H9 (cell line): ENCODE results near the gene ARAP1. TPM values are rescaled to one million over a fixed set of nuclear protein-coding genes. Genes with fewer than 3 reads are reported as not detected.
A peak's percentile ranks its signal among the peaks of the same experiment; 100 is the strongest.

ENCODE experiments used
- DNase-seq: peaks from one replicate; pipeline ENCODE4 v3.0.0-alpha.2; 2017
- H2AFZ ChIP-seq: one replicate; pipeline ENCODE4 v1.6.1; 2013; ENCODE audit warnings: mild to moderate bottlenecking, low read length, control low read depth, moderate library complexity
- H2AK5ac ChIP-seq: 2 replicates; pipeline ENCODE4 v1.6.1; 2013; ENCODE audit warnings: low read length, control low read depth, mixed read lengths; ENCODE audit not compliant: insufficient read length
- H2BK120ac ChIP-seq: one replicate; pipeline ENCODE4 v1.6.1; 2013; ENCODE audit warnings: low read depth, mild to moderate bottlenecking, low read length, control low read depth, inconsistent platforms; ENCODE audit not compliant: poor library complexity, severe bottlenecking
- H2BK12ac ChIP-seq: 2 replicates; pipeline ENCODE4 v1.6.1; 2013; ENCODE audit warnings: low read length, control low read depth, mixed read lengths, low read depth; ENCODE audit not compliant: insufficient read length
- H2BK15ac ChIP-seq: 2 replicates; pipeline ENCODE4 v1.6.1; 2013; ENCODE audit warnings: low read depth, low read length, control low read depth
- H2BK20ac ChIP-seq: one replicate; pipeline ENCODE4 v1.6.1; 2013; ENCODE audit warnings: low read depth, mild to moderate bottlenecking, low read length, control low read depth, inconsistent platforms; ENCODE audit not compliant: poor library complexity, severe bottlenecking
- H2BK5ac ChIP-seq: 2 replicates; pipeline ENCODE4 v1.6.1; 2013; ENCODE audit warnings: low read length, control low read depth, mixed read lengths; ENCODE audit not compliant: insufficient read length
- H3K14ac ChIP-seq: 2 replicates; pipeline ENCODE4 v1.6.1; 2013; ENCODE audit warnings: low read length, control low read depth; ENCODE audit not compliant: insufficient read depth
- H3K18ac ChIP-seq: 2 replicates; pipeline ENCODE4 v1.6.1; 2013; ENCODE audit warnings: low read depth, mild to moderate bottlenecking, mixed read lengths, low read length, control low read depth; ENCODE audit not compliant: insufficient read length
- H3K23ac ChIP-seq: 2 replicates; pipeline ENCODE4 v1.6.1; 2013; ENCODE audit warnings: low read length, control low read depth, mixed read lengths, low read depth; ENCODE audit not compliant: insufficient read length
- H3K23me2 ChIP-seq: 2 replicates; pipeline ENCODE4 v1.6.1; 2013; ENCODE audit warnings: low read depth, mild to moderate bottlenecking, mixed read lengths, low read length, control low read depth; ENCODE audit not compliant: insufficient read length, poor library complexity, severe bottlenecking
- H3K27ac ChIP-seq: 2 replicates; pipeline ENCODE4 v1.5.1; 2013; ENCODE audit warnings: low read length, control low read depth, mixed read lengths, low read depth; ENCODE audit not compliant: insufficient read length
- H3K27me3 ChIP-seq: 2 replicates; pipeline ENCODE4 v1.6.1; 2013; ENCODE audit warnings: low read length, control low read depth, inconsistent platforms; ENCODE audit not compliant: insufficient read depth
- H3K4ac ChIP-seq: 2 replicates; pipeline ENCODE4 v1.6.1; 2013; ENCODE audit warnings: low read depth, mild to moderate bottlenecking, control low read depth, inconsistent platforms, low read length, moderate library complexity
- H3K4me1 ChIP-seq: 2 replicates; pipeline ENCODE4 v1.6.1; 2013; ENCODE audit warnings: low read length, control low read depth, inconsistent platforms; ENCODE audit not compliant: insufficient read depth
- H3K4me2 ChIP-seq: 2 replicates; pipeline ENCODE4 v1.6.1; 2013; ENCODE audit warnings: low read length, control low read depth, mixed read lengths; ENCODE audit not compliant: insufficient read length, insufficient read depth
- H3K56ac ChIP-seq: 2 replicates; pipeline ENCODE4 v1.6.1; 2013; ENCODE audit warnings: low read depth, mild to moderate bottlenecking, mixed read lengths, low read length, control low read depth; ENCODE audit not compliant: insufficient read length
- H3K79me1 ChIP-seq: 2 replicates; pipeline ENCODE4 v1.6.1; 2013; ENCODE audit warnings: low read depth, mild to moderate bottlenecking, moderate library complexity, low read length, control low read depth, inconsistent platforms; ENCODE audit not compliant: insufficient read depth, poor library complexity, severe bottlenecking
- H3K79me2 ChIP-seq: 2 replicates; pipeline ENCODE4 v1.6.1; 2013; ENCODE audit warnings: low read length, control low read depth, inconsistent platforms; ENCODE audit not compliant: insufficient read depth
- H3K9ac ChIP-seq: 2 replicates; pipeline ENCODE4 v1.6.1; 2013; ENCODE audit warnings: low read length, control low read depth, mixed read lengths; ENCODE audit not compliant: insufficient read length; ENCODE audit errors: extremely low read depth
- H3K9me3 ChIP-seq: one replicate; pipeline ENCODE4 v1.6.1; 2013; ENCODE audit warnings: low read depth, low read length, inconsistent platforms; ENCODE audit not compliant: control insufficient read depth
- H3T11ph ChIP-seq: one replicate; pipeline ENCODE4 v1.6.1; 2013; ENCODE audit warnings: mild to moderate bottlenecking, low read length, control low read depth, inconsistent platforms
- H4K20me1 ChIP-seq: one replicate; pipeline ENCODE4 v1.6.1; 2013; ENCODE audit not compliant: control insufficient read depth, insufficient read length, insufficient read depth
- H4K5ac ChIP-seq: 2 replicates; pipeline ENCODE4 v1.6.1; 2013; ENCODE audit warnings: low read depth, mild to moderate bottlenecking, mixed read lengths, low read length, control low read depth; ENCODE audit not compliant: insufficient read length
- H4K8ac ChIP-seq: replicated peaks from 2 replicates; pipeline ENCODE4 v1.6.1; 2013; ENCODE audit warnings: low read length, control low read depth, mixed read lengths, low read depth; ENCODE audit not compliant: insufficient read length
- H4K91ac ChIP-seq: 2 replicates; pipeline ENCODE4 v1.6.1; 2013; ENCODE audit warnings: low read depth, mild to moderate bottlenecking, moderate library complexity, mixed read lengths, low read length, control low read depth; ENCODE audit not compliant: insufficient read length
- H3K27ac Mint-ChIP-seq, 3 experiments: 2 replicates in 2 of 3; 3 replicates in 1 of 3; pipeline ENCODE4 v1.8.0; 2020 to 2021; ENCODE audit warnings: mixed read lengths in 3 of 3, mild to moderate bottlenecking in 1 of 3, moderate library complexity in 1 of 3
- H3K27me3 Mint-ChIP-seq: 2 replicates; pipeline ENCODE4 v1.8.0; 2021; ENCODE audit warnings: low read depth, mild to moderate bottlenecking, moderate library complexity, mixed read lengths
- H3K36me3 Mint-ChIP-seq, 3 experiments: 2 replicates in 2 of 3; 3 replicates in 1 of 3; pipeline ENCODE4 v1.8.0; 2020 to 2021; ENCODE audit warnings: low read depth in 3 of 3, mixed read lengths in 3 of 3; ENCODE audit not compliant: insufficient read depth in 1 of 3
- H3K4me1 Mint-ChIP-seq, 2 experiments: 2 replicates each; pipeline ENCODE4 v1.8.0; 2020; ENCODE audit warnings: mixed read lengths in 2 of 2
- H3K4me3 Mint-ChIP-seq, 2 experiments: 2 replicates in 1 of 2; 3 replicates in 1 of 2; pipeline ENCODE4 v1.8.0; 2020 to 2021; ENCODE audit warnings: mild to moderate bottlenecking in 2 of 2, mixed read lengths in 2 of 2, moderate library complexity in 1 of 2
- H3K9me3 Mint-ChIP-seq, 2 experiments: 2 replicates in 1 of 2; 3 replicates in 1 of 2; pipeline ENCODE4 v1.8.0; 2020; ENCODE audit warnings: mild to moderate bottlenecking in 2 of 2, mixed read lengths in 2 of 2, moderate library complexity in 1 of 2
- WGBS: extraction: QIAGEN DNeasy Blood & Tissue Kit; methylation state at CpG from one replicate; pipeline ENCODE4 v1.1.7; 2013; ENCODE audit warnings: missing lambda C conversion rate, low lambda C conversion rate, mixed read lengths; ENCODE audit not compliant: insufficient read length; ENCODE audit errors: extremely low coverage; 5-methylcytosine and 5-hydroxymethylcytosine counted together
- total RNA-seq: library from RNA; stranded (reverse); gene quantifications from 2 replicates; pipeline ENCODE4 v1.2.1, GENCODE V29; 2021
- TF ChIP-seq, protein P1 (sequence below): fragments of 200-600 bp; sonication (generic); conservative IDR thresholded peaks from 3 replicates; pipeline ENCODE4 v1.8.0; 2021; ENCODE audit warnings: antibody characterized with exemption, mild to moderate bottlenecking

The ARAP1 gene
- total RNA-seq, 1 experiment from 2014 or later = 59.4 TPM

DNA sequence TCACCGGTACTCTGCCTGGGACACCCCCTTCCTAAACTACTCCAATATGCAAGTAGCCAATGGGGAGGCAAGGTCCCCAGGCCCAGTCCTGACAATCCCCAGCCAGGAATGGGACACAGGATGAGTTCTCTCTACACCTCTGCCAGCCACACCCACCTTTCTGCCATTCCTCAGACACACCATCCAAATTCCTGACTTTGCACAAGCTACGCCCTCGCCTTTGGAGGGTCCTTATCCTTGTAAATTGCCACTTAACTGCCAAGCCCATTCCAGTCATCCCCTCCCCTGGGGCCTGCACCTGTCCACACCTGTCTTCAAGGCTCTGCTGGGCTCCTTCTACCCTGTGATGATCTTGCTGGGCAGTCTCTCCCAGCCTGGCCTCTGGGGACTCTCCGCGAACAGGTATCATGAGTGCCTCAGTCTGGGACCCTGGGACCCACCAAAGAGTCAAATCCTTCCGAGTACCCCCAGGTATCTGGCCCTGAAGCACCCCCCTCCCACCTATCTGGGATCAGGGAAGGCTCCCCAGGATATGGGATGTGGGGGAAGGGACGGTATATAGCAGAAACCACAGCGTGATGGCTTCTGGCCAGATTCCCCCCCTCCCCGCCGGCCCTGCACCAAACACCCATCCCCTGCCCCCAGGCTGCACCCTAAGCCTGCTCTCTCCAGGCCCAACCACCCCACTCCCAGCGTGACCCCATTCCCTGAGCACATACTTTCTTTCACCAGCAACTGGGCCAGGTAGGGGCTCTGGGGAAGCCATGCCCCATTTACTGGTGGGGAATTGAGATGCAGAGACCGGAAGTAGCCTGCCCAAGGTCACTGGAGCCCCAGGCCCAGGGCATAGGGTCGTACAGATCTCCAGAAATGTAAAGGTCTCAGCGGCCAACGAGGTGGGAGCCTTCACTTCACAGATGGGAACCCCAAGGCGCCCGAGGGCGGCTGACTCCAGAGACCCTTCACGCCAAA is 806 bp downstream of the ARAP1 start:
- Histone ChIP-seq H2BK12ac (no peak overlapping the region), H3K14ac (peak overlapping the region; percentile 64; the same call in 1 of the 2 replicates), H3K23ac (no peak overlapping the region), H3K4ac (no peak overlapping the region), H3K23me2 (peaks cover 4% of the 10 kb centered on the region), H3K56ac (no peak overlapping the region), H2BK120ac (no peak overlapping the region), H3K27me3 (no peaks in the 10 kb centered on the region), H3K4me2 (peak overlapping the region; percentile 67), H4K8ac (no peak overlapping the region), H2AK5ac (no peak overlapping the region), H3K79me2 (peaks cover 6% of the 10 kb centered on the region; the same call in 1 of the 2 replicates), H3K18ac (peak overlapping the region; percentile 18), H4K91ac (no peak overlapping the region), H3K9me3 (no peaks in the 10 kb centered on the region), H2BK20ac (no peak overlapping the region), H3T11ph (no peak overlapping the region), H2AFZ (no peak overlapping the region), H3K27ac (no peak overlapping the region), H4K5ac (no peak overlapping the region), H3K9ac (peak overlapping the region; percentile 32), H3K4me1 (no peaks in the 10 kb centered on the region; the same call in 1 of the 2 replicates), H2BK5ac (no peak overlapping the region), H4K20me1 (peaks cover 2% of the 10 kb centered on the region), H3K79me1 (peaks cover 7% of the 10 kb centered on the region), H2BK15ac (no peak overlapping the region)
- no CpG with 5 or more reads among the region's 19 CpGs for WGBS
- Mint-ChIP-seq H3K36me3 (peaks cover 3 to 10% (median 8%) of the 10 kb centered on the region in 3 experiments; a peak in 6 of 7 replicates), H3K4me3 (peak overlapping the region; percentile 88 to 89), H3K27me3 (no peaks in the 10 kb centered on the region), H3K4me1 (peaks cover 21 to 35% of the 10 kb centered on the region in 2 experiments), H3K27ac (peak overlapping the region in 2 of 3 experiments; percentile 76 to 91; a peak in 3 of 7 replicates), H3K9me3 (no peaks in the 10 kb centered on the region; a peak in 1 of 5 replicates)
- no peak for DNase-seq
- TF ChIP-seq, protein P1, sequence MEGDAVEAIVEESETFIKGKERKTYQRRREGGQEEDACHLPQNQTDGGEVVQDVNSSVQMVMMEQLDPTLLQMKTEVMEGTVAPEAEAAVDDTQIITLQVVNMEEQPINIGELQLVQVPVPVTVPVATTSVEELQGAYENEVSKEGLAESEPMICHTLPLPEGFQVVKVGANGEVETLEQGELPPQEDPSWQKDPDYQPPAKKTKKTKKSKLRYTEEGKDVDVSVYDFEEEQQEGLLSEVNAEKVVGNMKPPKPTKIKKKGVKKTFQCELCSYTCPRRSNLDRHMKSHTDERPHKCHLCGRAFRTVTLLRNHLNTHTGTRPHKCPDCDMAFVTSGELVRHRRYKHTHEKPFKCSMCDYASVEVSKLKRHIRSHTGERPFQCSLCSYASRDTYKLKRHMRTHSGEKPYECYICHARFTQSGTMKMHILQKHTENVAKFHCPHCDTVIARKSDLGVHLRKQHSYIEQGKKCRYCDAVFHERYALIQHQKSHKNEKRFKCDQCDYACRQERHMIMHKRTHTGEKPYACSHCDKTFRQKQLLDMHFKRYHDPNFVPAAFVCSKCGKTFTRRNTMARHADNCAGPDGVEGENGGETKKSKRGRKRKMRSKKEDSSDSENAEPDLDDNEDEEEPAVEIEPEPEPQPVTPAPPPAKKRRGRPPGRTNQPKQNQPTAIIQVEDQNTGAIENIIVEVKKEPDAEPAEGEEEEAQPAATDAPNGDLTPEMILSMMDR = no peak
